Measurements from ENCODE around the gene FBXO10.

The FBXO10 gene

GRCh38 chr9:37542488-37542887 lies 33.7 kb downstream of the FBXO10 start:
- no peak for DNase-seq (ENCODE audit: low read depth)
- no peak overlapping the region for H3K4me3 ChIP-seq (ENCODE audit: low read length)
- no peak for TF ChIP-seq CTCF (conservative IDR thresholded peaks at IDR 0.05; ENCODE audit: low read depth, low read length)

GRCh38 chr9:37541465-37541864 lies 34.7 kb downstream of the FBXO10 start:
- no peak for TF ChIP-seq CTCF (conservative IDR thresholded peaks at IDR 0.05; ENCODE audit: low read depth, low read length)
- H3K4me3 ChIP-seq (ENCODE audit: low read length), result no peak overlapping the region
- no peak for DNase-seq (ENCODE audit: low read depth)

GRCh38 chr9:37540634-37541033 lies 35.5 kb downstream of the FBXO10 start:
- no peak for TF ChIP-seq CTCF (conservative IDR thresholded peaks at IDR 0.05; ENCODE audit: low read depth, low read length)
- no peak for DNase-seq (ENCODE audit: low read depth)
- no peak overlapping the region for H3K4me3 ChIP-seq (ENCODE audit: low read length)

- no peak for DNase-seq (ENCODE audit: low read depth)
- no peak for TF ChIP-seq CTCF (conservative IDR thresholded peaks at IDR 0.05; ENCODE audit: low read depth, low read length)
- no peak overlapping the region for H3K4me3 ChIP-seq (ENCODE audit: low read length)
These were observed 36.5 kb downstream of the FBXO10 start for GRCh38 chr9:37539634-37540033.

GRCh38 chr9:37538099-37538498 lies 38.1 kb downstream of the FBXO10 start:
- DNase-seq (ENCODE audit: low read depth), result no peak
- no peak for TF ChIP-seq CTCF (conservative IDR thresholded peaks at IDR 0.05; ENCODE audit: low read depth, low read length)
- H3K4me3 ChIP-seq (ENCODE audit: low read length), result no peak overlapping the region

GRCh38 chr9:37534901-37535300 lies 41.3 kb downstream of the FBXO10 start:
- no peak for TF ChIP-seq CTCF (conservative IDR thresholded peaks at IDR 0.05; ENCODE audit: low read depth, low read length)

GRCh38 chr9:37534412-37534811 lies 41.8 kb downstream of the FBXO10 start:
- no peak for DNase-seq (ENCODE audit: low read depth)
- no peak for TF ChIP-seq CTCF (conservative IDR thresholded peaks at IDR 0.05; ENCODE audit: low read depth, low read length)

More at GRCh38 chr9:37534901-37535300, 41.3 kb downstream of the FBXO10 start:
- DNase-seq (ENCODE audit: low read depth), result no peak
- H3K4me3 ChIP-seq (ENCODE audit: low read length), result no peak overlapping the region

More at GRCh38 chr9:37534412-37534811, 41.8 kb downstream of the FBXO10 start:
- H3K4me3 ChIP-seq (ENCODE audit: low read length), result no peak overlapping the region

Measured in retinal pigment epithelial cell (primary cell).